Activated CD4-positive, CD25-positive, alpha-beta regulatory T cell treated with anti-CD3 and anti-CD28 coated beads, Interleukin-2, amount 50 U/mL, for 72 hours (primary cell): ENCODE data around the gene FAM234A.

Experiments
- DNase-seq: peaks from one replicate; pipeline ENCODE4 v3.0.0; 2021

Gene FAM234A

DNA sequence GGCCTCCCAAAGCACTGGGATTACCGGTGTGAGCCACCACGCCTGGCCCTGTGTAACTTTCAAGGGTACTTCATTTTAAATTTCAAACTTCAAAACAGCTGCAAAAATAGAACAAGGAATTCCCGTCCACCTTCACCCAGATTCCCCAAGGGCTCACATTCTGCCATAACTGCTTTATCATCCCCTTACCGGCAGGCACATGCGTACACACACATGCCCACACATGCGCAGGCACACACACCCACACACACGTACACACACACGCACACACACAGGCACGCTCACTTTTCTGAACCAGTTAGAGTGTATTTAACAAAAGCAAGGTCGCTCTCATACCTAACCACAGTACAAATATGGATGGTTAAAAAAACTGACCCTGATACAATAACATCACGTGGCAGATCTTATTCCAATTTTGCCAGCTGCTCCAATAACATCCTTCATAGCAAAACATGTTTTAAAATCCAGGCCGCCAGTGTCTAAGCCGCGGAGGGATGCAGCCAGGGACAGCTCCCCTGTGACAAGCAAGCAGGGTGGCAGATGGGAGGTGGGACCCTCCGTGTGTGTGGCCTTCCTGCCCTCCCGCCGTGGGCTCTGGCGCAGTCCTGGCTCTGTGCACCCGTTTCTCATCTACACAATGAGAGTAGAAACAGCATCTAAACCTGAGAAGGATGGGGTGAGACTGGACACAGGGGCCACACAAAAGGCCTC is 71.5 kb downstream of the FAM234A start:
- DNase-seq: no peak

- no peak for DNase-seq
Measured at GRCh38 chr16:306911-307370, 72.3 kb downstream of the FAM234A start.

DNA sequence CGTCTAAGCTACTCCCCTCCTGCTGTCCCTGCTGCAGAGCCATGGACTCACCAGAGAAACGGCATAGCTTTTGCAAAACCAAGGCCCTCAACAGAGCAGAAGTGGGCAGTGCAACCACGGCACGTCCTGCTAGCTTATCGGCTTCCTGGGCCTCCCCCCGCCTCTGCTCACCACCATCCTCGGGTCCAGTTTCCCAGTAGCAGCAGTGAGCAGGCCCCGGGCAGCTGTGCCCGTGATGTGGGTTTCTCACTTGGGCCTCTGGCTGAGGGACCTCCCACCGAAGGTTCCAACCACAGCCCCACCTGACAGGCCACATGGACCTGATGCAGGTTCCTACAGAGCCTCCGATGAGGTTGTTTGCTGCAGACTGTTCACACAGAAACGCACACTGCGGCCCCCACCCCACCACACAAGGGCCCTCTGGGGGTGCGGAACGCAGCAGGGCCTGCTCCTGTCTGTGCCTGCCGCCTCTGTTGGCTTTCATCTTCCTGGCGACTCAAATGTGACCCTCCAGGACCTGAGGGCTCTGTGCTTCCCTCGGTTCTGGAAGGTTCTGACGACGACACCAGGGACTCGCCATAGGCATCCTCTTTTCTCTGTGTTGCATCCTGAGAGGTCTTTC is 73.2 kb downstream of the FAM234A start:
- no peak for DNase-seq

GRCh38 chr16:309476-309875 is 74.9 kb downstream of the FAM234A start:
- no peak for DNase-seq

- no peak for DNase-seq
Measured at GRCh38 chr16:311725-312124, 77.1 kb downstream of the FAM234A start.

GRCh38 chr16:314351-314750 is 79.7 kb downstream of the FAM234A start:
- no peak for DNase-seq

- DNase-seq: no peak
Measured at GRCh38 chr16:314795-315299, 80.2 kb downstream of the FAM234A start.
